22Rv1 (cell line): ENCODE measurements around the gene KCNH8.

Experiments used
- H3K27ac ChIP-seq: fragments of 450-650 bp; 2 replicates; pipeline ENCODE4 v1.5.1; 2017
- CTCF ChIP-seq: fragments of 450-650 bp; IDR thresholded peaks from 2 replicates; pipeline ENCODE4 v1.5.1; 2017; ENCODE audit warnings: mild to moderate bottlenecking
- ZFX ChIP-seq: fragments of 450-650 bp; IDR thresholded peaks from 2 replicates; pipeline ENCODE4 v1.6.1; 2017; ENCODE audit warnings: antibody characterized with exemption, borderline replicate concordance

The KCNH8 gene

GRCh38 chr3:19574268-19574667, 426.0 kb downstream of the KCNH8 start:
- H3K27ac ChIP-seq = no peak overlapping the region
- TF ChIP-seq CTCF (no peak), ZFX (no peak)

- no peak for TF ChIP-seq CTCF
- TF ChIP-seq ZFX = no peak
- H3K27ac ChIP-seq = no peak overlapping the region
Measured at GRCh38 chr3:19576343-19576742, 428.0 kb downstream of the KCNH8 start.
